HG03575 (cell line): ENCODE results near the gene ACTN3.
"Not testable (repeated sequence)": the region's sequence is repeated elsewhere in the genome, so short reads cannot be mapped to it uniquely, and the experiment has no call there.

ENCODE experiments used
- ATAC-seq: cut with Tn5 transposase; IDR thresholded peaks from one replicate; pipeline ENCODE4 v1.9.1; 2021; ENCODE audit not compliant: unreplicated experiment, insufficient number of reproducible peaks, low FRiP score; ENCODE audit errors: extremely low read depth

The ACTN3 gene

DNA sequence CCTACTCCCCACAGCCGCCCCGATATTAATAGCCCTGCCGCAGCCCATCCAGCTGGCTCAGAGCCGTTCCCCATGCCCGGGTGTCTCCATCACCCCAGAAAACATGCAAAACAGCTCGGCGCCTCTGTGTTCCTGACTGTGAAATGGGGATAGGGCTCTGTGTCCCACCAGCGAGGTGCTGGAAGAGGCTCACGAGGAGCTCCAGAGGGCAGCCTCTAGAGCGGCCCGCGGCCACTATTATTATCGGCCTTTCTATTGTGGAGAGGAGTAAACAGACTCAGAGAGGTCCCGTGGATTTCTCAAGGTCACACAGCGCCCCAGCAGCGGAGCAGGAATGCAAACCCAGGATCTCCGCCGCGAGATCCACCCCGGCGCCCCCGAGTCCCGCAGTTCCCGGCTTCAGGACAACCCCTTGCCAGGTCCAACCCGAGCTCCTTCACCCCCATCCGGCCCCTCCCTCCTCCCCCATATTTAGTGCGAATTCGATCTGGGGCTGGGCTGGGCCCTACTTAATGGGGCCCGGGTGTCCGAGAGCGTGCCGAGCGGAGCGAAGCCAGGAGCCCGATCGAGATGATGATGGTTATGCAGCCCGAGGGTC, at the start of gene ACTN3:
Gene ACTN3 (plus strand): TSS at position 536 of the 598 bp plus-strand sequence. CDS start 35 bp downstream, at position 571.
- ATAC-seq, result no peak

DNA sequence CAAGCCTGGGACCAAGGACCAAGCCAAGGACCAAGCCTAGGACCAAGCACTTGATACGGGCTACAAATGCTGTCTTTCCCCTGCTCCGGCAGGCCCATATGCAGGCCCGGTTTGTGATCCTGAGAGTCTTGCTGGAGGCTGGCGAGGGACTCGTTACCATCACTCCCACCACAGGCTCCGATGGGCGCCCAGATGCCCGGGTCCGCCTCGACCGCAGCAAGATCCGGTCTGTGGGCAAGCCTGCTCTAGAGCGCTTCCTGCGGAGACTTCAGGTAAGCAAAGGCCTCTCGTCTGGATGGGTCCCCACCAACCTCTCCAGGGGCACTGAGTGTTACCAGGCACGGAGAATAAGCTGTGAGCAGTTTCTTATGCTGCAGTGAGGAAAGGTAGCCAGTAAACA, 49.5 kb upstream of the ACTN3 start:
- no peak for ATAC-seq

GRCh38 chr11:66498506-66498905, 48.2 kb upstream of the ACTN3 start:
- ATAC-seq, result no peak

- ATAC-seq, result no peak
Measured at GRCh38 chr11:66505276-66505816, 41.4 kb upstream of the ACTN3 start.

DNA sequence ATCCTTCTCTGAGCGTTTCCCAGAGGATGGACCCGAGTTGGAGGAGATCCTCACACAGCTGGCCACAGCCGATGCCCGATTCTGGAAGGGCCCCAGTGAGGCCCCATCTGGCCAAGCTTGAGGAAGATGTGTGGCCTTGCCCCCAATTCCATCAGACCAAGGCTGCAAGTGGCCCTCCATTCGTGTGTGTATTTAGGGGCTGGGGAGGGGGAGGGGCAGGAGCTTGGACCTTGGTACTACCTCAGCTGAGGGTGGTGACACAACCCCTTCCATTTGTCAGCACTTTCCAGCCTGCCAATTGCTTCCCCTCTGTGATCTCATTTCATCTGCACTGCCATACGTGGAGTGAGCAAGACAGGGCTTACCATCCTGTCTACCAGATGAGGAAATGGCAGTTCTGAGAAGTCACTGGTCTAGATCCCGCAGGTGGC, 37.6 kb upstream of the ACTN3 start:
- no peak for ATAC-seq

DNA sequence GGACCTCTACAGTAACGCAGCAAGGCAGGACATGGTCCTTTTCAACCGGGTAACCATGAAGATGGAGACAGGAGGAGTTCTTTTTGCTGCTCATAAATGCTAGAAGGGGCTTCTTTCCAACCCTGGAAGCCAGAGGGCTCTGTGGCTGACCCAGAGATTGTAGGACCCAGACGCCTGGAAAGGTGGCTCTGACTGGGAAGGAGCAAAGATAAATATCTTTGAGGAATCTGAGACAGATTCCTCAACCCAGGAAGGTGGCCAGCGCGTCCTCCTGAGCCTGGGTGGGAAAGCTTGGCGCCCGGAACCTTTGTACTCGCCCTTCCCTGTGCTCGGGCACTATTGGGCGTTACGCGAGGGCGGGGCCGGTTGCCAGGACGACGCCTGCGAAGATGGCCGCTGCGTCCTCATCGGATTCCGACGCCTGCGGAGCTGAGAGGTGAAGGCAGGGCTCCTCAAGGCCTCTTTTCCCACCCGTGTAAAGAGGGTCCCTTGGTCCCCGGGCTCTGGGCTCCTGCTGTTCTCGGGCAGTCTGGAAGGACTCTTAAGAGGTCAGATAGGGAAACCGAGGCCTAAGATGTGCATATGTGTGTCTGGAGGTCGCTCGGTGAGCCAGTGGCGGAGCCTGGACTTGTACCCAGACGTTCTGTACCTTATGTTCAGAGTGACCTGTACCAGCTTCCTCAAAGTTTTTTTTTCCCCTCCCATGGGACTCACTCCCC, 36.3 kb upstream of the ACTN3 start, which contains the start of gene BBS1:
Gene BBS1 (plus strand): TSS at position 365 of the 719 bp plus-strand sequence. CDS start 25 bp downstream, at position 390.
- no peak for ATAC-seq

GRCh38 chr11:66510990-66511339, 35.7 kb upstream of the ACTN3 start:
- no peak for ATAC-seq

- no peak for ATAC-seq
Measured at GRCh38 chr11:66523611-66524010, 23.1 kb upstream of the ACTN3 start.

- no peak for ATAC-seq
Measured at GRCh38 chr11:66524304-66525040, 22.2 kb upstream of the ACTN3 start.

DNA sequence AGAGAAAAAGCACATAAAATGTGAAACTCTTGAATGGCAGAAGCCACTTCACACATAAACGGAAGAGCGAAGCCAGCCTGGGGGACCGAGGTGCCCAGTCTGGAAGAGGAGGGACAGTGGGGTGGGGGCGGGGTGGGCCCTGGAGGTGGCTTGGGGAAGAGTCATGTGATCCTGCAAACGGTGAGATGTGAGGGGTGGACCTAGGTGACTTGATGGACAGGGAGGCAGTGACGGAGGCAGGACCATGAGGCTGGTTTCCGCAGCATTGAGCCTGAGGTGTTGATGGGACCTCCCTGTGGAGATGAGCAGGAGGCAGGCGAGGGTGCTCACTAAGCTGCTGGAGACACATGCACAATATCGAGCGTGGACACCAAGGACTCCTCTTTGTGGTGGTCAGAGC, 17.6 kb upstream of the ACTN3 start:
- no peak for ATAC-seq

- no peak for ATAC-seq
Measured at GRCh38 chr11:66529655-66530054, 17.0 kb upstream of the ACTN3 start.

DNA sequence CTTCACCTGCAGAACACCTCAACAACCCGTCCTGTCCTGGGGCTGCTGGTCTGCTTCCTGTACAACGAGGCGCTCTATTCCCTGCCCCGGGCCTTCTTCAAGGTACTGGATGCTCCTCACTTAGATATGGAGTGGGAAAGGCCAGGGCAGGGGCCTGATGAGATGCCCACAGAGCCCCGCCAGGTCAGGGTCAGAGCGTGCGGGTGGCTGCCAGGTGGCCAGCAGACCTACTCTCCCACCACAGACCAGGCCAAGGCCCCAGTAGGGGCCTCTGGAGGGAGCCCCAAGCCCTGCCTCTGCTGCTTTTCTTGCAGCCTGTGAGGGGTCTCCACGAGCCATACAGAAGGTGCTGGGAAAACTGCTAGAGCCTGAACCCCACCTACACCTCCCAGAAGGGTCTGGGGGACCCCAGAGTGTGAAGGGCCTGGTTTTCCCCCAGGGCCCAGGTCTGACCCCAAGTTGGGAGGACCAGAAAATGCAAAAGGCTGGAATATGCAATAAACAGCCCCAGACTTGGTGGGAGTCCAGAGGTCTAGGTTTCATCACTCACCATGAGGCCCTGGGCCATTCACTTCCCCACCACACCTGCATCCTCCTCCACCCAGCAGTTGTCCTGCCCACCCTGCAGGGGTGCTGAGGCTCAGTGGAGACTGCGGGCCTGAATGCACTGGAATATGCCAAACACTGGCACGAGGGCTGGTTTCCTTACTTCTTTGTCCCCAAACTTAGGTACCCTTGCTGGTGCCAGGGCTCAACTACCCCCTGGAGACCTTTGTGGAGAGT, 15.6 kb upstream of the ACTN3 start:
- no peak for ATAC-seq

GRCh38 chr11:66531841-66532240, 14.9 kb upstream of the ACTN3 start:
- ATAC-seq, result no peak

DNA sequence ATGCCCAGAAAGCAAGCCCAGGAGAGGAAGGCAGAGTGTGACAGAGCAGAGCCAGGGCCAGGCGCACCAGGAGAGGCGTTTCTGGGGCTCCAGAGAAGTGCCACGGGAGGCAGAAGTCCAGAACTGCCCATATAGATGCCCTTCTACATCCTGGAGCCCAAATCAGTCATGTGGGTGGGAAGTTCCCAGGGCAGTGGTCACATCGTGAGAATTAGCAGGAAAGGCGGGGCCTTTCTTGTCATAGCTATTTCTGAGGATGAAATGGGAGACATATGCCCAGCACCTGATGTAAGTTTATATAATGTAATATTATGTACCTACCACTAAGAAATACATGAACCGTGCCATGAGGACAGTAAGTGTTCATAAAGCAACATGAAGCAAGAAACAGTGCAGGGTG, 13.9 kb upstream of the ACTN3 start:
- no peak for ATAC-seq

DNA sequence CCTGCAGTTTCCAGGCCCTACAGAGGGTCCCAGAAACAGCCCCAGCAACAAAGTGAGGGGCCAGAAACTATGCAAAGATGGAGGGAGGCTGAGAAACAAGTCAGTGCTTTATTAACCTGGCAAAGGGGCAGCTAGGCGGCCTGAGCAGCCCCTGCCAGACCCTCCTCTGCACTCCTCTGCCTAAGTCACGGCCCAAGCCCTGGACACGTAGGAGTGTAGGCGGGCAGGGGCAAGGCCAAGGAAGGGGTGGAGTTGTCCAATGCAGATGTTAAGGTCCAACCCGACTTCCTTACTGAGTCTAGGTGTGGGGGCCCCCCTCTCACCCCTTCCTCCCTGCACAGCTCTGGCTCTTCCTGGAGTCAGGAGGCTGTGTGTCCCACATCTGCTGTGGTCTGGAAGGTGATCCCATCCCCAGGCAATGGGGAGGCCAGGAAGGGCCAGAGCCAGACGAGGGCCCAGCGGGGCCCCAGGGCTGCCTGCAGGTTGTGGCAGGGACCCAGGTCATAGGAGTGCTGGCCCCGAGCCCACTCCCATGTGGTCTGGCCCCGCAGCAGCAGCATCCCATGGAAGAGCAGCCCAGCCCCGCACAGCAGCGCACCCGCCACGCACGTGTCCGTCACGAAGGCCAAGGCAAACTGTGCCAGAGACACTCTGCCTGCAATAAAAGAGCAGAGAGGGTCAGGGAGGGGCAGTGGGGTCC, 7.4 kb upstream of the ACTN3 start:
- no peak for ATAC-seq

GRCh38 chr11:66539870-66540213, 6.9 kb upstream of the ACTN3 start:
- no peak for ATAC-seq

DNA sequence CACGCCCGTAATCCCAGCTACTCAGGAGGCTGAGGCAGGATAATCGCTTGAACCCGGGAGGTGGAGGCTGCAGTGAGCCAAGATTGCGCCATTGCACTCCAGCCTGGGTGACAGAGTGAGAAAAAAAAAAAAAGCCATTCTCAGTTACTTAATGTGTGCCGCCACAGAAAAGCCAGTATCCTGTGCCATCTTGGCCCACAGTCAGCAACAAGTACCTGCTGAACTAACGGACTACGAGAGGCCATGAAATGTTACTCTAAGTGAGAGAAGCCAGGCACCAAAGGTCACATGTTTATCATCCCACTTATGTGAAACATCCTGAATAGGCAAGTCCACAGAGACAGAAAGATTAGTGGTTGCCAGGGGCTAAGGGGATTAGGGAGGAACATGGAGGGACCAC, 6.1 kb upstream of the ACTN3 start:
- ATAC-seq, result not testable (repeated sequence)

GRCh38 chr11:66541892-66542291, 4.8 kb upstream of the ACTN3 start:
- ATAC-seq, result no peak

- no peak for ATAC-seq
Measured at GRCh38 chr11:66542362-66542761, 4.3 kb upstream of the ACTN3 start.
